Fibroblast of villous mesenchyme (primary cell): Measurements from ENCODE around the gene SMIM36. TPM values are rescaled to one million over a fixed set of nuclear protein-coding genes. Genes with fewer than 3 reads are reported as not detected.
A peak's percentile ranks its signal among the peaks of the same experiment; 100 is the strongest.
"Not testable (repeated sequence)": the region's sequence is repeated elsewhere in the genome, so short reads cannot be mapped to it uniquely, and the experiment has no call there.

Experiments used
- DNase-seq: peaks from one replicate; pipeline ENCODE4 v3.0.0-alpha.2; 2010; ENCODE audit warnings: low read depth
- H3K4me3 ChIP-seq: 2 replicates; pipeline ENCODE4 v1.5.1; 2011; ENCODE audit warnings: low read depth, mild to moderate bottlenecking, low read length
- total RNA-seq: library from RNA; depleted of rRNA; stranded (reverse); fragments of >200 nt; gene quantifications from 2 replicates; pipeline ENCODE4 v1.2.3, GENCODE V29; 2012
- TF ChIP-seq, protein P1 (sequence below): IDR thresholded peaks from 2 replicates; pipeline ENCODE4 v1.5.1; 2012; ENCODE audit warnings: low read depth, mild to moderate bottlenecking, low read length; ENCODE audit not compliant: insufficient read depth

SMIM36 gene
- total RNA-seq, 1 donor = not detected

DNA sequence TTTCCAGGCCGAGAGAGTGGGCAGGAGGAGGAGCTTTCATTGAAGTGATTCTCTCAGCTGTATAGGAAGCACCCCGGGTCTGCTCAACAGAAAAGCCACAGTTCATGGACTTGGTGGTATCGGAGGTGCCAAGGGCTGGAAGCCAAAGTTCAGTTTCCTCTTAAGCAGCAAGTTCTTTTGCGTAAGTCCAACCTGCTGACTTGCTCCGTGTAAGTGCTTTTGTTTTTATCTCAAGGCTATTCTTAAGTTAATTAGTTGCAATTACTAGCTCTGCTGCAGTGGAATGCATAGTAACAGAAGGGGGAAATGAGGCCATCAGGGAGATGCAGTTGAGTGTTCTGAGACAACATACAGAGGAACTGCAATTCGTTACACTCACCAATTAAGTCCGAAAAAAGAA, 44.6 kb downstream of the SMIM36 start:
- no peak for DNase-seq
- TF ChIP-seq, protein P1, sequence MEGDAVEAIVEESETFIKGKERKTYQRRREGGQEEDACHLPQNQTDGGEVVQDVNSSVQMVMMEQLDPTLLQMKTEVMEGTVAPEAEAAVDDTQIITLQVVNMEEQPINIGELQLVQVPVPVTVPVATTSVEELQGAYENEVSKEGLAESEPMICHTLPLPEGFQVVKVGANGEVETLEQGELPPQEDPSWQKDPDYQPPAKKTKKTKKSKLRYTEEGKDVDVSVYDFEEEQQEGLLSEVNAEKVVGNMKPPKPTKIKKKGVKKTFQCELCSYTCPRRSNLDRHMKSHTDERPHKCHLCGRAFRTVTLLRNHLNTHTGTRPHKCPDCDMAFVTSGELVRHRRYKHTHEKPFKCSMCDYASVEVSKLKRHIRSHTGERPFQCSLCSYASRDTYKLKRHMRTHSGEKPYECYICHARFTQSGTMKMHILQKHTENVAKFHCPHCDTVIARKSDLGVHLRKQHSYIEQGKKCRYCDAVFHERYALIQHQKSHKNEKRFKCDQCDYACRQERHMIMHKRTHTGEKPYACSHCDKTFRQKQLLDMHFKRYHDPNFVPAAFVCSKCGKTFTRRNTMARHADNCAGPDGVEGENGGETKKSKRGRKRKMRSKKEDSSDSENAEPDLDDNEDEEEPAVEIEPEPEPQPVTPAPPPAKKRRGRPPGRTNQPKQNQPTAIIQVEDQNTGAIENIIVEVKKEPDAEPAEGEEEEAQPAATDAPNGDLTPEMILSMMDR = no peak
- no peak overlapping the region for H3K4me3 ChIP-seq

DNA sequence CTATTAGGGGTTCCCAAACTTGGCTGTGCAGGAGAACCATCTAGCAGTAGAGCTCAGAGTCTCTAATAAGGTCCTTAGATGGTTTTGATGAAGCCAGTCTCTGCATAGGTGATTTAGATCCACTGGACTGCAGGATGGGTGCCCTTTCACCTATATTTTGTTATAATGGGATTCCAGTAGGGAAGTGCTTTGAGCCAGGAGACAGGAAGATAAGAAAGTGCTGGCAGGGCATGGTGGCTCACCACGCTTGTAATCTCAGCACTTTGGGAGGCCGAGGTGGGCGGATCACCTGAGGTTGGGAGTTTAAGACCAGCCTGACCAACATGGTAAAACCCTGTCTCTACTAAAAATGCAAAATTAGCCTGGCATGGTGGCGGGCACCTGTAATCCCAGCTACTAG, 45.5 kb downstream of the SMIM36 start:
- not testable (repeated sequence) for DNase-seq, H3K4me3 ChIP-seq

DNA sequence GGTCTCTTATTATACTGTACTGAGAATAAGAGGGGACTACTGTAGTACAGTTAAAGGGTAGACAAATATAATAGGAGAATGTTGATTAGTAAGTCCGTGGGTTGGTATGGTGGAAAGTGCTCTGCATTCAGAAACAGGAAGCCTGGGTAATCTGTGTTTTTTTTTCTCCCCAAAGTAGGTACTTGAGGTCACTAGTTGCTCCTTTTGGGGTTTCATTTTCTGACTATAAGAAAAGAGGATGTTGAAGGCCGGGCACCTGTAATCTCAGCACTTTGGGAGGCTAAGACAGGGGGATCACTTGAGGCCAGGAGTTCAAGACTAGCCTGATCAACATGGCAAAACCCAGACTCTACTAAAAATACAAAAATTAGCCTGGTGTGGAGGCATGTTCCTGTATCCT, 47.7 kb downstream of the SMIM36 start:
- no peak overlapping the region for H3K4me3 ChIP-seq
- TF ChIP-seq, protein P1 = no peak
- DNase-seq = no peak

DNA sequence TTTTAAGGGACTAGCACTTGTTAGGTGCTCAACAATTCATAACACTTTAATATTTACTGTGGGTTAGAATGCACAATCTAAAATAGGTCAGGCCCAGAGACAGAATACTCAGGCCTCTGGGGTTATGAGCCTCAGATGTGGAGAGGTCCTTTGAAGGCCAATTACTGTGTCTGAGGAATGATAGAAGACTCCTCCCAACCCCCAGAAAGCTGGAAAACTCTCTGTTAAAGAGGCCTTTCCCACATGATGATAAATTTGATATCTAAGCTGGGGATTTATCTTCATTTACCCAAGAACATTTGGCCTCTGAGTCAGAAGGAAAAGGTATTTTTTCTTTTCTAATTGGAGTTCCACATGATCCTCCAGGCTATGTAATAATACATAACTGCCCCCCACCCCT, 48.5 kb downstream of the SMIM36 start:
- no peak for DNase-seq
- TF ChIP-seq, protein P1 = no peak
- no peak overlapping the region for H3K4me3 ChIP-seq

DNA sequence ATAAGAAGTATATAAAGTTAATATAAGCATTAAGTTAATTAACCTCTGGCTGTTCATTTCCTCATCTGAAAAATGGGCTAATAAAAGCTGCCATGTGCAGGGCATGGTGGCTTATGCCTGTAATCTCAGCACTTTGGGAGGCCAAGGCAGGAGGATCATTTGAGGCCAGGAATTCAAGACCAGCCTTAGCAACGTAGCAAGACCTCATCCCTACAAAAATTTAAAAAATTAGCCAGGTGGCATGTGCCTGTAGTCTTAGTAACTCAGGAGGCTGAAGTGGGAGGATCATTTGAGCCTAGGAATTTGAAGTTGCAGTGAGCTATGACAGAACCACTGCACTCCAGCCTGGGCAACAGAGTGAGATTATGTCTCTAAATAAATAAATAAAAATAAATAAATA, 49.0 kb downstream of the SMIM36 start:
- H3K4me3 ChIP-seq = no peak overlapping the region
- TF ChIP-seq, protein P1 = no peak
- DNase-seq = no peak

DNA sequence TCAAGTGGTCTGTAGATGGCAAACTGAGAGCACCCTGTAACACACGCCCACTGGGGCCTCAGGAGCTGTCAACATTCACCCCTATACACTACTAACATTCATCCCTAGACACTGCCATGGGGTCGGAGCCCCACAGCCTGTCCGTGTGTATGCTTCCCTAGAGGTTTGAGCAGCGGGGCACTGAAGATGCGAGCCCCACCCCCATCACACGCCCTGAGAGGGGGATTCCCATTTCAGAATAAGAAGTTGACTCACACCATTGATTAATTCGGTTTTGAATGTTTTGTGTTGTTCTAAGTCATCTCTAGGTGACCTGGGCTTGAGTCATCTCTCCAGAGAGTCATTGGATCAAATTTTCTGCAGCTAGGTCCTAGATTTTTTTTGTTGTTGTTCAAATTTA, 52.3 kb downstream of the SMIM36 start:
- TF ChIP-seq, protein P1 = no peak
- H3K4me3 ChIP-seq = no peak overlapping the region
- peak; percentile 18 for DNase-seq

DNA sequence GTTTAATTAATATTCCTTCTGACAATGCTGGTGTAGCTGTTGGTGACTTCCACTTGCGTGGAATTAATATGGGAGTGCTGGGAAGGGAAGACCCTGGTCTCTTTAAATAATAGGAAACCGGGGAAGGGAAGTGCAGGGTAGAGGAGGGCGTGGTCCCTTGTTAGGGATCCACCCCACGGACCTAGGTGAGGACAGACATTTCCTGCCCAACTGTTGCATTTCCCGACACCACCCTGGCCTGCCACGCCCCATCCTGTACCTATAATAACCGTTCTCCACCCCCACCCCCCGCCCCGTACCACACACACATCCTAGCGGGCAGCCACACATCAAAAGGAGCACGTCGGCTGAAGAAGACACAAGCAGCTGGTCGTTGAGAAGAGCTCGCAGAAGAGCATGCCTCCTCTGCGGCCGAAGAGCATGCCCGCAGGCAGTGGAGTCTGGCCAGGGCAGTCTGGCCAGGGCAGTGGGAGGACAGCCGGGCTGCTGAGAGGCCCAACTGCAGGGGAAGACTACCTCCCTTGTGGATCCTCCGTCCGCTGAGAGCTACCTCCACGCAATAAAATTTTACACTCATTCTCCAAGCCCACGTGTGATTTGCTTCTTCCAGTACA, 52.9 kb downstream of the SMIM36 start:
- no peak overlapping the region for H3K4me3 ChIP-seq
- no peak for DNase-seq
- TF ChIP-seq, protein P1 = no peak
